CD4-positive, alpha-beta T cell treated with Interleukin-4 for 1 hour (primary cell): ENCODE data around the gene AIRE.
A peak's percentile ranks its signal among the peaks of the same experiment; 100 is the strongest.
"Not testable (repeated sequence)": the region's sequence is repeated elsewhere in the genome, so short reads cannot be mapped to it uniquely, and the experiment has no call there.

Experiments
- DNase-seq, 2 donors: peaks; one replicate each; pipeline ENCODE4 v3.0.0-alpha.2; 2020 to 2022

AIRE gene

GRCh38 chr21:44338971-44339910 is 53.6 kb downstream of the AIRE start, which contains the start of gene CFAP410:
CFAP410 (minus strand) TSS chr21:44339390; CDS start chr21:44339194, 196 bp downstream.
- peak; percentile 95 to 96 for DNase-seq

GRCh38 chr21:44341726-44342458 is 56.2 kb downstream of the AIRE start:
- not testable (repeated sequence) for DNase-seq

- not testable (repeated sequence) for DNase-seq
These were observed 57.3 kb downstream of the AIRE start for GRCh38 chr21:44342981-44343380.

- DNase-seq: no peak
These were observed 59.0 kb downstream of the AIRE start for GRCh38 chr21:44344541-44345183.

GRCh38 chr21:44345495-44345894 is 59.8 kb downstream of the AIRE start:
- DNase-seq: no peak

GRCh38 chr21:44347911-44348451 is 62.3 kb downstream of the AIRE start:
- DNase-seq: no peak
